ENCODE measurements around the gene C20orf173.
"Not testable (repeated sequence)": the region's sequence is repeated elsewhere in the genome, so short reads cannot be mapped to it uniquely, and the experiment has no call there.

C20orf173 gene

GRCh38 chr20:35546127-35546526 is 16.7 kb upstream of the C20orf173 start:
- no peak for DNase-seq (ENCODE audit: low spot score)

GRCh38 chr20:35544941-35545340 is 15.5 kb upstream of the C20orf173 start:
- peak; percentile 81 for DNase-seq (ENCODE audit: low spot score)

DNA sequence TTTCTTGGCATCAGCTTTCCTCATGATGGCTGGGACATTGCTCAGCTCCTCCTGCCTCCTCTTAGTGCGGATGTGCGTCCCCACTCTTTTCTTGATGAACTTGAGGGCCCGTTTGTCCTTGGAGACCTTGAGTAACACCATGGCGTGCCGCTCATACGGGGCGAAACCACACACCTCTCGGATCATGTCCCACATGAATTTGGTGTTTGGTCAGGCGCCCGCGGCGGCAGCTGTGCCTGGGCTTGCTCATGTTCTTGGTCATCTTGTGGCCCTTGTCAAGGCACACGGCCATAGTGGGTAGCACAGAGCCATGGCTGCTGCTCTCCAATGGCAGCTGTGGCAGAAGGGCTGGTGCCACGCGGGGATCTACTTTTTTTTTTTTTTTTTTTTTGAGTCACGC is 15.0 kb upstream of the C20orf173 start:
- DNase-seq (ENCODE audit: low spot score): no peak

DNA sequence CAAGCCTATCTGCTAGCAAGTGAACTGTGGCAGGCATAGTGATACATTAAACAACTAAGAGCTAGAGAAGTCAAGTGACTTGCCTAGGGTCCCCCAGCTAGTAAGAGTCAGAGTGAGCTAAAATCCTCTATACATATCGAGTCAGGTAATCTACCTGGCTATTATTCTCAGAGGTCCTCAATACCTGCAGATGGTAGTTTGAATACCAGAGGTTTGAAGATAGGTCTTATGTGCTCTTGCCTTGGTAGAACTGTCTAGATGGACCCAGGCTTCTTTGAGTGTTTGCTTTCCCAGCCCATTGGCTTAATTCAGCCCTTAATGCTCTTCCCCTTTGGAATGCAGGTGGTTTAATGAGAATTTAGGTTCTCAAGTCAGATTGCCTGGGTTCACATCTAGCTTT is 13.5 kb upstream of the C20orf173 start:
- DNase-seq (ENCODE audit: low spot score): no peak

GRCh38 chr20:35541783-35542662 is 12.6 kb upstream of the C20orf173 start, which contains the start of gene ERGIC3:
Gene ERGIC3, plus strand, starts transcription at chr20:35542078. Its CDS starts 20 bp downstream, at chr20:35542098.
- peak; percentile 96 for DNase-seq (ENCODE audit: low spot score)

DNA sequence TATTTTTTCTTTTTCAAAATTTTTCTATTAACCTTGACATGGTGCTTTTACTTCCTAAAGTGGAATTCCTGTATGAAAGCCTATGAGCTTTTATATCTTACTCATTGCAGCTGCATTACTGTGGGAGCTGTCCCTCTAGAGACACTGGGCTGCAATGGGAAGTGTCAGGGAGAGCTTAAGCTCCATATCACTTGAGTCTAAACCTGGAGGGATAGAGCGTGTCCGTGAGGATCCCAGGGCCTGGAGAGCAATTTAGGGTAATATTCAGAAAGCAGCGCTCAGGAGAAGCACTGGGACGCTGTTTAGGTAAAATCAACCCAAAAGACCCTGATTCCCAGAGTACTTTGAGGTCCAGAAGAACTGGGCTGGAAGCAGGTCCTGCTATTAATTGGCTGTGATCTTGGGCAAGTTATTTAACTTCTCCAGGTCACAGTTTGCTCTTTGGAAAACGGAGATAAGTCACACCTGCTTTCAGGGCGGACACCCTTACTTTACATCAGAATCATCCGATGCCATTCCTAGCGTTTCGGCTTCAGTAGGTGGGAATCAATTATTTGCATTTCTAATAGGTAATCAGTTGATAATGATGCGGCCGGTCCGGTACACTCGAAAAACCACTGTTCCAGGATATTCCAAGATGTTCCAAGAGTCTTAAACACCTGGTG is 11.8 kb upstream of the C20orf173 start:
- no peak for DNase-seq (ENCODE audit: low spot score)

GRCh38 chr20:35539756-35540212 is 10.3 kb upstream of the C20orf173 start:
- peak; percentile 41 for DNase-seq (ENCODE audit: low spot score)

GRCh38 chr20:35527122-35527769 is 2.2 kb downstream of the C20orf173 start:
- no peak for DNase-seq (ENCODE audit: low spot score)

GRCh38 chr20:35525639-35526038 is 3.8 kb downstream of the C20orf173 start:
- DNase-seq (ENCODE audit: low spot score): no peak

DNA sequence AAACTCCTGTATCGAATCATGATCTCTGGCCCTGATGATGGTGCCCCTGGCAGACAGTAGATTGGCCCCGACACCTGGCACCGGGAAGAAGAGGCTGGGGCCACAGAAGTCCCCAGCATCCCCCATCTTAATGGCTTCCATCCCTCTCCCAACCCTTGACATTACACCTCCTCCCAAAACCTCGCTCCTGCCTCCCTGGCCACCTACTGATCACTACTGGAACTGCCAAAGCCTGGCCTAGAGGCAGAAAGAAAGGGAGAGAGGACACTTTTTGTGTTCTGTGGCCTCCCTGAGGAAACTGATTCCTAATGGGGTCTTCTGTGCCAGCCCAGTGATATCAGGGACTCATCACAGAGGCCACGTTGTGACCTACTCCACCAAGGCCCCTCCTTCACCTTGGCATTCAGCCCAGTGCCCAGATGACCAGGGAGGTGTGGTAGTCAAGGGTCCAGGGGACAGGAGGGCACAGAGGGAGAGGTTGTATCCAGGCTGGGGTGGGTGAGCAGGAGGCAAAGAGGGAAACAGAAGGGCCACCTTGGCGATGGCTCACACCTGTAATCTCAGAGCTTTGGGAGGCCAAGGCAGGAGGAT is 6.1 kb downstream of the C20orf173 start:
- no peak for DNase-seq (ENCODE audit: low spot score)

DNA sequence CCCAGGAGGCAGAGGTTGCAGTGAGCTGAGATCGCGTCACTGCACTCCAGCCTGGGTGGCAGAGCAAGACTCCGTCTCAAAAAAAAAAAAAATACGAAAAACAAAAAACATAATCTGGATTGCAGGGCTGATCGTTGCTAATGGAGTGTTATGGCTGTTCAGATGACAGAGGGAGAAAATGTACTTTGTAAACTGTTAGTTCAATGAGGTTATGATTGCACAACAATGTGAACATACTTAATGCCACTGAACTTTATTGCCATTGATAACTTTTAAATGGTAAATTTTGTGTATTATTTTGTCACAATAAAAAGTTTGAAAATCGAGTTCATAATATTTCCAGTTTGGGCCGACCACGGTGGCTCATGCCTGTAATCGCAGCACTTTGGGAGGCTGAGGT is 10.5 kb downstream of the C20orf173 start:
- no peak for DNase-seq (ENCODE audit: low spot score)

- DNase-seq (ENCODE audit: low spot score): not testable (repeated sequence)
Measured at GRCh38 chr20:35517767-35518166, 11.7 kb downstream of the C20orf173 start.

DNA sequence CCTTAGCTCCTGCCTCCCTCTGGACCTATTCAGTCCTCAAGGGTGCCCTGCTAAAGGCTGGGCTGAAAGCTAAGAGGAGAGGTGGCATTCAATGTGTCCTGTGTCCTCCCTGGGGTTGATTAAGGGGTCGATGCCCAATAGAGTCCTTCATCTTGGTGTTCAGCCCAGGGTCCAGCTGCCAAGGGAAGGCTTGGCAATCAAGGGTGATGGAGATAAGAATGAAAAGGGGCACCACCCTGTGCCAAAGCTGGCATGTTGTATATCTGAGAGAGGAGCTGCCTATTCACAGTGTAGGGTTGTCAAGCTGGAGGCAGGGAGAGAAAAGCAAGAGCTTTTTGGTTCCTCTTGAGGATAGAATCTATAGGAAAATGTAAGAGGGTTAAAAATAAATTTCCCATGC is 12.3 kb downstream of the C20orf173 start:
- no peak for DNase-seq (ENCODE audit: low spot score)

DNA sequence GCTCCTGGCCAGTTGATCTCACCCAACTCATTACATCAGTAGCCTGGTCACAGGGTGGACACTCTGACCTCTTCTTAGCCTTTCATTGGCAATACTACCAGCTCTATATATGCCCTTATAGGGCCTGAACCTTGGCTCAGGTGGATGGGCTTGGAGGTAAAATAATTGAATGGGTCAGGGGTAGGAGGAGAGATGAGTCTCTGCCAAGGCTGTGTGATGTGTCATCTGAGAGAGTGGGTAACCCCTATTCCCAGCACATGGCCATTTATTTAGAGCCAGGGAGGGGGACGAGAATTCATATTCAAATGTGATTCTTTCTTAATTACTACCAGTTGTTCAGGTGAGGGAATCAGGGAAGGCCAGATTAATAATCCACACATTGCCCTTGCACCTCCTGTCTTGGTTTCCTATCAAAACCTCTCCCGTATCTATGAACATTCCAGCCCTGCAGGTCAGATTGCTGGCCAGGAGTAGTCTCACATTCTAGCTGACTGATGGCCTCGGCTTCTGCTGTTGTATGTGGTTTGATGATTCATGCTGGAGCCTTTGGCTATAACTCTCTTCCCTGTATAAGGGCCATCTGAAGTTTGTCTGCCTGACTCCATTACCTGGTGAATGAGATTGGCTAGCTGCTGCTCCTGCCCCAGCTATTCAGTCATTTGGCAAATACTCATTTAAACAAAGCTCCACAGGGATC is 13.4 kb downstream of the C20orf173 start:
- DNase-seq (ENCODE audit: low spot score): peak; percentile 95

- DNase-seq (ENCODE audit: low spot score): no peak
Measured at GRCh38 chr20:35515341-35515740, 14.1 kb downstream of the C20orf173 start.

DNA sequence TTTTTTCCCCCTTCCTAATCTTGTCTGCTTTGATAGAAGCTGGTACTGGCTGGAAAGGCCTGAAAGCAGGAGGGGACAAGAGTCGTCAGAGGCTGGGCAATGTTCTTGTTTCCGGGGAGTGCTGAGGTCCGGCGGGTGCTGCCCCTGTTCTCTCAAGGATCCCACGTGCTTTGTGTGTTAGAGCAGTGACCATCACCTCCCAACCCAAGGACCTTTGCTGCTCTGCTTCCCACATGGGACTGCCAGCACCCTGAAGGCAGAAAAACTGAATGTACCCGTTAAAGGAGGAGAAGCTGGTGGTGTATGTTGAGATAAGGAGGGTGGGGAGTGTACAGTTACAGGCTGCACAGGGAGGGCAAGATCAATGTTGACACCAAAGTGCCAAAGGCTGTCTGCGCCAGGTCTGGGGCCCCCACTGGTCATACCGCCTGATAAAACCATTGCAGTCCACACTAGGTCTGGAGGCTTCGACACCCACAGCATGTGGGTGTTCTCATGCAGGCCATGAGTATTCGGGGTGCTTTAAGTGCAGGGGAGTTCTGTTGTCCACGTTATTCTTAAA is 15.0 kb downstream of the C20orf173 start:
- no peak for DNase-seq (ENCODE audit: low spot score)

GRCh38 chr20:35511814-35512420 is 17.5 kb downstream of the C20orf173 start:
- peak; percentile 39 for DNase-seq (ENCODE audit: low spot score)

DNA sequence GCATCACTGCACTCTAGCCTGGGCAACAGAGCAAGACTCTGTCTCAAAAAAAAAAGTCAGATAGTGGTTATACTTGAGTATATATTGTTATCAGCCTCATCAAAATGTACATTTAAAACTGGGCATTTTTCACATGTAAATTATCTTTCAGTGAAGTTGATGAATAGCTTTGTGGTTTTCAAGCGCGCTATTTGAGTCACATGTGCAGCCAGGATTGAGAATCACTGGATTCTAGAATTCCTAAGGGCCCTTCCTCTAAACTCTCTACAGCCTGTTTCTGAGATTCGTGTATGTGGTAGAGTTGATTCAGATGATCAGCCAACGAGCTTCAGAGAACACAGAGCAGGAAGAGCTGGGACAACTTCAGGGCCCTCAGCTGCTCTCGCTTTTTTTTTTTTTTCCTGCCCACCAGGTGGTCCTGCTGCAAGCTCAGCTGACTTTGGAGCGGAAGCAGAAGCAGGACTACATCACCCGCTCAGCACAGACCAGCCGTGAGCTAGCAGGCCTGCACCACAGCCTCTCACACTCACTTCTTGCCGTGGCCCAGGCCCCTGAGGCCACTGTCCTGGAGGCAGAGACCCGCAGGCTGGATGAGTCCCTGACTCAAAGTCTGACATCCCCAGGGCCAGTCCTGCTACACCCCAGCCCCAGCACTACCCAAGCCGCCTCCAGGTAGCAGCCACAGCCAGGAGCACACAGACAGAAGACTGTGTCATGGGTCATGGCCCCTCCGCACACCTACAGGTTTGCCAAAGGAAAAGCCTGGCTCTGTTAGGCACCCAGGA is 18.3 kb downstream of the C20orf173 start:
- no peak for DNase-seq (ENCODE audit: low spot score)

GRCh38 chr20:35508493-35509218 is 20.8 kb downstream of the C20orf173 start:
- DNase-seq (ENCODE audit: low spot score): no peak

All from kidney tubule cell (primary cell).